NCI-H187 treated with DMSO at 0.1 percent for 48 hours (cell line): ENCODE data around the gene CCER1.

Source experiments
- DNase-seq: peaks from one replicate; lab custom pipeline; 2025; lab: John Stamatoyannopoulos, UW

Gene CCER1

DNA sequence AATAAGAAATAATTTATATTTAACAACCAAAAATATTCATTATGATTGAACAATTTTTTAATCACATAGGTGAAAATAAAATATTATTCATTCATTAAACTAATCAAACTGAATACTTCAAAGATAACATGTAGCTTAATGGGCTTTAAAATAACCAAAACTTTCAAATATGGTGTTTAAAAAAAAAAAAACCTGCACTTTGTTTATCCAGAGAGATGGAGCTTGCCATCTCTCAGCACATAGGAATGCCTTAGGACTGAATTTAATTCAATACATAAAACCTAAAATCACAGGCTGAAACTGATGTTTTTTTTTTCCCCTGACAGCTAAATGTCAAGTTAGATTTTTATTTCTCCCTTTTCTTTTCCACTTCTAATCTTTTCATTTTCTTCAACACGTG, 14.4 kb upstream of the CCER1 start:
- no peak for DNase-seq

DNA sequence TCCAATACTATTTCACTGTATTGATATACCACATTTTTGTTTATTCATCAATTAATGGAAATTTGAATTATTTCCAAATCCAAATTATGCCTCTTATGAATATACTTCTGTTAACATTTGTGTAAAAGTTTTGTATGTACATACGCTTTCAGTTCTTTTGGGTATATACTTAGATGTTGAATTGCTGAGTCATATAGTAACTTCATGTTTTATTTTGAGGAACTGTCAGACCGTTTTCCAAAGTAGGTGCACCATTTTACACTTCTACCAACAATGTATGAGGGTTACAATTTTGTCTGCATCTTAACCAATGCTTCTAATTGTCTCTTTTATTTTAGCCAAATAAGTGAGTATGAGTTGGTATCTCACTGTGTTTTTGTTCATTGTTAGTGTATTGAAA, 10.2 kb upstream of the CCER1 start:
- no peak for DNase-seq

DNA sequence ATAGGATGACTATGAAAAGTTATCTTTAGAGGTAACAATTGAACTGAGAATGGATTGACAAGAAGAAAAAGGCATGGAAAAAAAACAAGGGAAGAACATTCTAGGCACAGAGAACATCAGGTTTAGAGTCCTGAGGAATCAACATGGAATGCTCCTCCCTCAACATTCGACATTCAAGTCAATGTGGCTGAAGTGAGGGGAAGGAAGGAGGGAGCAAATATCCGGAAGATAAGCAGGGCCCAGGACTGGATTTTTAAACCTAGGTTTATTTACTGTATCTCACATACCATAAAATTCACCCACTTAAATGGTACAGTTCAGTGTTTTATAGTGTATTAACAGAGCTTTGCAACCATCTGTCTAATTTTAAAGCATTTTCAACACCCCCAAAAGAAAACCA, 9.6 kb upstream of the CCER1 start:
- no peak for DNase-seq

DNA sequence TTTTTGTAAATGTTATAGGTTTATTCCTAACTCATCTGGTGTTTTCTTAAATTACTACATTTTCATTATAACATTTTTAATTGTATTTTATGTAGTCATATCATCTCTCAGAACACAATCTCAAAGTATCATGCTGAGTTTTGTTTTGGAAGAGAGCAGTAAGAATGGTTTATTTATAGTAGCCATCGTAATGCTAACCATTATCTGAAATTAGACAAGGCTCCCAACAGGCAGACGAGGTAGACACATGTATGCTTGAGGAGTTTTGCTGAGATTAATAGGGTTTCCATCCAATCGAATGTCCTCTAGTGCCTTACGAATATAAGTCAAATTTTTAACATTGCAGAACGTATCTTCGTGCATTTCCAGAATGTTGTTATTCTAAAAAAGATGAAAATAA, 9.0 kb upstream of the CCER1 start:
- DNase-seq, result no peak

DNA sequence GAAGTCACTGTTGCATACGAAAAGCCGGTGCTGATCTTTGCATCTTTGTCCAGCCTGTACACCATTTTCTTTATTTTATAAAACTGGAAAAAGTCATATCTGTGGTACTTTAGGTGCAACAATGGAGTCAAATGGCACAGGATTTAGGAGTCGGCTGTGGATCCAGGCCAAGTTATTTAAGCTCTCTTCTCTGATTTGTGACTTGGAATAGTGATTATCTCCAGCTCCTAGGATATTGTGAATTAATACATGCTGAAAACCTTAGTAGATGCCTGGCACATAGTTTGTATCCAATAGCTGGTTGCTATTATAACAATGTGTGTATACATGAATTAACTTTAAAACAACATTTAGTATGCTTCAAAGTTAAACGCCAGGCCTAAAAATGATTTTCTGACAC, 6.2 kb upstream of the CCER1 start:
- DNase-seq, result no peak

DNA sequence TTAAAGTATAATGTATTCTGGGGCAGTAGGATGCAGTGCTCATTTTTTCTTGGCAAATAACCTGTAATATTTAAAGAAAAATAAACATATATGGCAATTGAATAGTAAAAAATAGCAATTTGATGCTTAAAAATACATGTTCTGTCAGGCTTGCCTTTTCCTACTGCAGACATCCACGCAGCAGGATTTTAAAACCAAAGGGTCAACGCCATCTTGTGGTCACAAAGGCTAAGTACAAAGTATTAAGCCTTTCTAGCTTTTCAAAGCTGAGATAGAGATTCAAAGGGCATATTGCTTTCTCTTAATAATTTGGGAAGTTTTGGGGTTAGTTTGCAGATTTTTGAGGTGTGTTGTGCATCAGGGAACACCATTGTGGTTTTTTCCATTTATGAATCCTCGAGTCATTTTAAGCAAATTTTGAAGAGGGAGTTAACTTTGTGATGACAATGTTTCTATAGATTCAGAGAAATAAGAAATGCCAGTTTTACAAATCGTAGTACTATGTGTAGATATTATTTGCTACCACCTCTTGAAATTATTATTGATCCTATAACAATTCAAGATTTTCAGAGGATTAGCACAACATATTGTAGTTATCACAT, 4.7 kb upstream of the CCER1 start:
- DNase-seq, result no peak

DNA sequence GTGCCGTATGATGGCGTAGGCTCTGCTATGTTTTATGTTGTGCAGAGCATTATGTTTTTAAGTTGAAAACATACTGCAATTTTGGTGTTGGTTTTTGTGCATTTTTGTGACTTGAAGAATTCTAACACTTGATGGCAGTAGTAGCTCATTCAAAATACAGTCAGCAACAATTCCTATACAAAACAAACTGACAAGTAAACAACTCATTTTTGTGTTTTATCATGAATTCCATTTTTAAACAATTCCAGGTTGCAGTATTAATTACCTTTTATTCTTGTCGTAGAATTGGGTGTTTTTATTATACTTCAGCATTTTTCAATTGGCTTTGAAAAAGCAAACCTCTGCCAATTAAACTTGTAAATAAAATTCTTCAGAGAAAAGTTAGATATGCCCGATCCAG, 4.1 kb upstream of the CCER1 start:
- DNase-seq, result no peak

DNA sequence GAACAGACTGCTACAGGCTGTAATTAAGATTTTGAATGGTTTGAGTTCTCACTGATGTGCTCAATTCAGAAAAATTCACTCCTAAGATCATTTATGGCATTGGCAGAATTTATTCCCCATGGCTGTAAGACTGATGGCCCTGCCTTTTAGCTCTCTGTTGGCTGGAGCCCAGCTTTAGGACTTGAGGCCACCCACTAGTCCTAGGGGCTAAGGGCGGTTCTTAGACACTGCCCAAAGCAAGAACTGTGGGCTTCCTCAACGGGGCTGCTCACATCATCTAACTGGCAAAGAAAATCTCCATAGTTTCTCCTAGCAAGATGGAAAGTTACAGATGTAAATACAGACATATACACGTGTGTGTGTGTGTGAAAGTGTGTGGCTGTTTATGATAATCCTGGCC, 3.4 kb upstream of the CCER1 start:
- no peak for DNase-seq

DNA sequence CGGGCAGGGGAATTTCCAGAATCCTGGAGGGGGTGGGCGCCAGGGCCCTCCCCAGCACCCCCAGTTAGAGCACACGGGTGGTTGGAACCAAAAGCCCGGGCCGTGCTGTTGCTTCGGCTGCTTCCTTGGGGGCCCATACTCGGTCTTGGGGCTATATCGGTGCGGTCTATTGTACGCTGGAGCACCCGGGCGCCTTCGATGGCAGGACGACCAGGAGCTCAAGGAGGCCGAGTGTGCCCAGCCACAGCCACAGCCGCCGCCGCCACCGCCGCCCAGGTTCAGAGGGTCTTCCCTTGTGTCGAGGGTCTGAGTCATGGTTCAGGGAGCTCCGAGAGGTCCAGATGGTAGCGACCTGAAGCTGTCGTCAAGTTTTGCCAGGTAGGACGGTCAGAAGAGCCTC, 548 bp downstream of the CCER1 start:
- DNase-seq, result no peak

DNA sequence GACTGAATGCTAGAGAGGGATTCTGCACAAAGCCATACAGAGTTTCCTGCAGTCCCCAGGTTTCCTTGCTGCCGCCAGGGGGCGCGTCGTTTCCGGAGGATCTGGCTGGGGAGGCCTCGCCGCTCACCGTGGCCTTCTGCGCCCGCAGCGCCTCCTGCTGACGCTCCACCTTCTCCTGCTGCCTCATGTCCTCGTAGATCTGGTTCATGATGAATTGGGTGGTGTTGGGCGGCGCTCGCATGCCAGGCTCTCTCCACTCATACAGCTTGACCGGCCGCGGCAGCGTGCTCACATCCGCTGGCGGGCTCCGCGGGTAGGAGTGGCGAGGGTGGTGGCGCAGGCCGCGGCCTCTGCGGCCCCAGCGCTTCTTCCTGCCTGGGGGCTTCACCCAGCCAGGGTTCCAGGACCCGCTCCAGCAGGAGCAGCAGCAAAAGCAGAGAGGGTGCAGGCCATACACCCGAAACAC, 987 bp downstream of the CCER1 start:
- no peak for DNase-seq

DNA sequence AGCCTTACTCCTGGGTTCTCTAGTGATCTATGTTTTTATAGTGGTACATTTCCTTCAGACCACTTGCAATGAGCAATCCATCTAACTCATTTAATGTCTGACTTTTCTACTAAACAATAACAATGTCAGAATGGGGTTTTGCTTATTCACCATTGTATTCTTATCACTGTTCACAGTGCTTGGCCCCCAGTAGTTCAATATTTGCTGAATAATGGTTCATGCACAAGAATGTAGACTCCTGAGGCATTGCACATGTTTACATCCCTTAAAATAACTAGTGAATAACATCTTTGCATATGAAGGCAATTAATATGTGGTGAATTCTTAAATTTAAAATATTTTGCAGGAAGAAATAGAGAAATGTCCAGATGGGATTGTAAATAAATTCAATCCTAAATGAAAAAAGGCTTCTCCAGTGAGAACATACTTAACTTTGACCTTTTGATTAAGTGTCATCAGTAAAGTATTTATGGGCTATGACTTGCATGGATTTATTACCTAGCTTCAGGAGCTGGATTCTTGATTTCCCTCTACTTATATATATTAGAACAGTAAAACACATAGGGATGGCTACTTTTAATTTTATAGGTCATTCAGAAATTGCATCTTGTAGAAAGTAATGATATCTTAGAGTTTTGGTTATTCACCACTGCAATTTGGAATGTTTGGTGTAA, 3.4 kb downstream of the CCER1 start:
- no peak for DNase-seq

DNA sequence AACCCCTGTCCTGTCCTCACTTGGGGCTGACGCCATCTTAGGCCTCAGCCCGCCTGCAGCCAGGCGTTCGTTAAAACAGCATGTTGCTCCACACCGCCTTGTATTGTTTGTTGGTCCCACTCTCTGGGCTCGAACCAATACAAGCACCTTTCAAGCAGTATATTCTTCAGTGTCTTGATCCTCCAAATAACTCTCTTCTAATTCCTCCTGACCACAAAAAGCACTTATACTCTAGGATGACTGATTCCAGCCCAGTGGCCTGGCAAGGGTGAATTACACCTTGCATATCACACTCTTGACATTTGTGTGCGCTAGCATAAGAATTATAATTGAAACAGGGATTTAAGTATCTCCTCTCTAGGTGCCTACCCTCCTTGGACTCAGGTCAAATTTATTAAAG, 7.1 kb downstream of the CCER1 start:
- peak; percentile 47 for DNase-seq

DNA sequence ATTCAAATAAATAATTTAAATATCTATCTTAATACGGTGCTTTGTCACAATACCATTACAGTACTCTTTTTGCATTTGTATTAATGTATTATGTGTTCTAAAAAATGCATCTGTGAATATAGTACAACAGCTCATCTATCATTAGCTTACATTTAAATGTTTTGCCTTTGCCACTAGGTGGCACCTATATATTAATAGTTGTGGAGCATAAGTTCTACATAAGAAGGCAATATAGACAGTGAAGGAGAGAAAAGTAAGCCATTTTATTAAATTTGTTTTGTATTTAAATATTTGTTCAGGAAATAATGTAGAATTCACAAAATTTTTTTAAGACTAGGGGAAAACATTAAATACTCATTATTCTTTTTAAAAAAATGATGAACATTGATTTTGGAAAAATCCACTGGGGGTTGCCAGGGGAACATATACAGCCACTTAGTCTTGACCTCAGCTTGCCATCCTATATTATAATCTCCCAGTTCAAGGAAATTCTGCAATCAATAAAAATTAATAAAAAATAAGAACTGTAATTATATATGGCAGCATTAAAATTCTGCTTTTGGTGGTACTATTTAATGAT, 9.8 kb downstream of the CCER1 start:
- peak; percentile 16 for DNase-seq

DNA sequence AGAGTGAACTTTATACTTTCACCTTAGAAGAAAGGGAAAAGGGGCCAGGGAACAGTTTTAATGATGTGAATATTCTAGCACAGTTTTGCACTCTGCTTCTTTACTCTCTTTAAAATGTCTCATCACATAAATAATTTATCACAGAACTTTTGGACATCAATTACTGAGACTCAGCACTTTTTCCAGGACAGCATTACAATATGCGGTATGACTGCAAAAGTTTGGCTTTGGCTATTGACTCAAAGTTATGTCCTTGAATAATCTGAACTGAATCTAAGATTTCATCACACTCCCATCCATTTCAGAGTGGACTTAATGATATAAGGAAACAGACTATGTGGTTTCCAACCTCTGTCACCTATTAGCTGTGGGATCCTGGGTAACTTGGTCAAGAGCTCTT, 11.7 kb downstream of the CCER1 start:
- no peak for DNase-seq

DNA sequence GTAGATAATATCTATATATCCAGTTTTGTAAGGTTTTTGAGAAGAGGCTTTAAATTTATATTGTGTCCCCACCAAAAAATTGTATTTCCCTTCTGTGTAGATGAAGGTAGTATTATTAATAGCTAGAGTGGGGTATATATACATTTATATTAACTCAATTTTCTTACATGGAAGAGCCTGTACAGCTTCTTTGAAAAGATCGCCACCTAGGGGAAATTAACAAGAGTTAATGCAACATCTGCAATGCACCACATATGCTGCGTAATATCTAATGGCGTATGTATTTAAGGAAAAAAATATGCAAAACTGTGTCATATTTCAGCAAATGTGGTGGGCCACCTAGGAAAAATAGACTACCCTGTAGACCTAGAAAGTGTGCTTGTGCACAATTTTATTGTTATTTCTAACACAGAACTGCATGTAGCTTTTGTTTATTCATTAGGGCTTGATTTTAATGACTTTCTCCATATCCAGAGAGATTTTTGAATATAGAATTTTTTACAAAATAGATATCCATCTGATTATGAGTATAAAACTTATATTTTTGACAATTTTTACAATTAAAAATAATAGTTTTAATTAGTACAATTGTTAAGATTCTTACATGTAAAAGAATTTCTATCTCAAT, 14.0 kb downstream of the CCER1 start:
- peak; percentile 26 for DNase-seq

DNA sequence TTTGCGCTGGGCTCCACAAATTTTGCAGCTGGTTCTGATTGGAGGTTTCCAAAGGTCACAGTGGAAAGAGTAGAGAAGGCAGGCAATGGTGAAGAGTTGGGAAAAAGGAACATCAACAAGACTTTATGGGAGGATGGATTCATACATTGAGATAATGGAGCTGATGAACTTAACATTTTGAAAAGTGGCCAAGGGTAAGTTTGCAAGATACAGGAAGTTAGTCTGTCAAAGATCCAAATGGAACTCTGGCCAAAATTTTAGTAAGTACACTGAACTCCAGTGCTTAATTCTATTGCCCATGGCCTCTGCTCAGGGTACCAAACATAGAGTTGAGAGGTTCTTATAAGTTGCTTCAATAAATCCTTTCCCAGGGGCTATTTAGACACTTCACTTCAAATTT, 15.6 kb downstream of the CCER1 start:
- DNase-seq, result no peak

DNA sequence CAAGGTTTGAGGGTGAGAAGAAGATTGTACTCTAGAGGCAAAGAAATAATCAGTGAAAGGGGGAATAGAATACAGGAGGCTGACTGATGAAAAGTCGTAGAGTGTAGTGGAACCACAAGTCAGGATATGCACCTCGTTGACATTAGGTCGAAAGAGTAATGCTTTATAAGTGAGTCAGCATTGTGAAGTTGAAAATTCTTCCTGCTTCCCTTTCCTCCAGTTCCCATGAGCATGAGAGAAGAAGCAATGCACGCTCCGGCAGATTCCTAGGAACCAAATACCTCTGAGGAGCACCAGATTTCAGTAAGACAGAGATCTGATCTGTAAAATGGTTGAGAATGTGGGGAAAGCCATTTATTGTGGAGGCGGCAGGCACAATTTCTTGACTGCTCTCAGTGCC, 16.5 kb downstream of the CCER1 start:
- no peak for DNase-seq

DNA sequence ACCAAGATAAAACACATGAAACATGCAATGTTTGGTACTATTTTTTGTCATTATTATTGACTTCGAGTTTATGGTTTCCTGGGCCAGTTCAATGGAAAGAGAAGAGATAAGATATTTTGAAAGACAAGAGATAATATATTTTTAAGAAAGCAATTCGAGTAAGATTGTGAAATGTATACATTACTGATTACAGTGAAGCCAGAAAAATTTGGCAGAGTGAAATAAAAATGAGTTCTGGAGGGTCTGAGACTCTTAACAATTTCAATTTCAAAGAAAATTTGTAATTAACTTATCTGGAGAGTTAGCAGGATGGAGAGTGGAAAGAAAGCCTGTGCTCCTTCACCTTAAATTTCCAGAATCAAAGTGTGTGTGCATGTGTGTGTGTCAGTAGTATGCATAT, 17.3 kb downstream of the CCER1 start:
- no peak for DNase-seq

DNA sequence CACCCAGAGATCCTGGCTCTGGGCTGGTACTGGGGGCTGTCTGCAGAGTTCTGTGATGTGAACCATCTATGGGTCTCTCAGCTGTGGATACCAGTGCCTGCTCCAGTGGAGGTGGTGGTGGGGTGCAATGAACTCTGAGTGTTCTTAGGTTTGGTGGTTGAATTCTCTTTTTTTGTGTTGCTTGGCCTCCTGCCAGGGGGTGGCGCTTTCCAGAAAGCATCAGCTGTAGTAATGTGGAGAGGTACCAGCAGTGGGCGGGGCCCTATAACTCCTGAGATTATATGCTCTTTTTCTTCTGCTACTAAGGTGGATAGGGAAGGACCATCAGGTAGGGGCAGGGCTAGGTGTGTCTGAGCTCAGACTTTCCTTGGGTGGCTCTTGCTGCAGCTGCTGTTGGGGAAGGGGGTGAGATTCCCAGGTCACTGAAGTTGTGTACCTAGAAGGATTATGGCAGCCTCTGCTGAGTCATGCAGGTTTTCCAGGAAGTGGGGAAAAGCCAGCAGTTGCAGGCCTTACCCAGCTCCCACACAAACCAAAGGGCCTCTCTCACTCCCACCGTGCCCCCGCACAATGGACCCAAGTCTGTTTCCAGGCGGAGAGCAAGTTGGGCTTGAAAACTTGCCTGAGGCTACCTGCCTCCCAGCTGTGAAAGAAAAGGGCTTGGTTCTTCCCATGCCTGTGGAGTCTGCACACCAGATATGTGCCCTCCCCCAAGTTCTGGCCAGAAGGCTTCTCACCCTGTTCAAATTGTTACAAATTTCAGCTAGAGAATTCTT, 18.6 kb downstream of the CCER1 start:
- no peak for DNase-seq

DNA sequence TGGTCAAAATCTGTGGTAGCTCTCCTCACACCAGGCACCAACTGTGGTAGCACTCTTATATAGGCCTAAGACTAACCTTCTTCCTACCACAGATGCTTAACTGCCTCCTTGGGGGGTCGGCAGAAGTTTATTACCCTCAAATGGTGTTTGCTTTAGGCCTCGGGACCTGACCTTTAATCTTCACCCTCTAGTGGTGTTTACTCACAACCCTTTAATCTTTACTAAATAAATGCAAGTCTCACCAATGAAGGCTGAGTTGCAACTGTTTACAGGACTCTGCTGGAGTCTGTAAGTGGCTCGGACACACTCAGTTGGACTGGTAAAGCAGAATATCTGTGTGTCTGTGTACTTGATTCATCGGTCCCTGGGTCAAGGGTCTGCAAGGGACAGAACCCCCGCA, 29.4 kb downstream of the CCER1 start:
- DNase-seq, result no peak

DNA sequence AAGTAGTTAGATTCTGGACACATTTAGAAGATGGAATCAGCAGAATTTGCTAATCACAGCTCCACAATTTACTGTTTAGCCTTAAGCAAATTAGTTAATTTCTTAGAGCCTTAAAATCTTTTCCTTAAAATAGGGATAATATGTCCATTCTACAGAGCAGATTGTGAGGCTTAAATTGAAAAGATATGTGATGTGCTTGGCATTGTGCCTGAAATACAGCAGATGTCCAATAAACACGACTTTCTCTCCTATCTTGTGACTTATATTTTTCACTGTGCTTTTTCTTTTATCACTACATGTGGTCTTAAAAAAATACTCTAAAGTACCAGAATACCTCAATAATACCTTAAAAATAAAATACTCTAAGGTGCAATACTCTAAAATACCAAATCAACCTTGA, 30.6 kb downstream of the CCER1 start:
- no peak for DNase-seq

DNA sequence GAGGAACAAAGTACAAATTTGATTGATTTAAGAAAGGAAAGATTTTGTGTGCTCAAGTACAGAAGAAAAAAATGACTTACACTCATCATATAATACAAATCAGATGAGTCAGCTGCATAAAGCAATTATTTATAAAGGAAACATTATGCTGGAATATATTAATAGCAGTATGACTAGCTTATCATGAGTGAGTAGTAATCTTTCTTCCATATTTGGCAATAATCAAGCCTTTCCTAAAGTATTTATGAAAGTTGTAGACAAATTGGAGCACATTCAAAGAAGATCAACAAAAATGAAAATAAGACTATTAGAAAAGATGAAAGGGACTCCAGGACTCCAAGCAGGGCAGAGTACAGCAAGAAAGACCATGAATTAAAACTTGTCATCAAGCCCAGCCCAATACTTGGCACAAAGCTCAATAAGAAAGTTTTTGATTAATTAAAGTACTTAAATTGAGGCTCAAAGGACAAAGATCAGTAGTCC, 32.8 kb downstream of the CCER1 start:
- no peak for DNase-seq
